T-helper 2 cell (primary cell): Measurements from ENCODE around the gene MYRIP.

Experiments
- DNase-seq, 5 experiments: peaks; one replicate each; pipeline versions ENCODE4 v3.0.0 to v3.0.0-alpha.2; 2012 to 2022

Gene MYRIP

DNA sequence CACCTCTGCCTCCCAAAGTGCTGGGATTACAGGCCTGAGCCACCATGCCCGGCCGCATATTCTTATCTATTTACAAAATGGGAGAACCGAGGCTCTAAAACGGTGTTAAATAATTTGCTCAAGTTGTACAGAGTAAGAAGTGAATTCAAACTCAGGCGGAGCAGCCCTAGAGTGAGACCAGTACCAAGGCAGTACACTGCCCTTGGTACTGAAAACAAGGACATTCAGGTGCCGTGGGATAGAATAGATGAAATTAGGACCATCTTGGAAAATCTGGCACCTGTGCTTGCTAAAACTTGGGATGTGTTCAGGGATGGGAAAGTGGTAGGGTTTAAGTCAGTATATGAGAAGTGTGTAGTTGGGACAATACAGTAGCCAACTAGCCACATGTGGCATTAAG is 100.7 kb downstream of the MYRIP start:
- DNase-seq = no peak

DNA sequence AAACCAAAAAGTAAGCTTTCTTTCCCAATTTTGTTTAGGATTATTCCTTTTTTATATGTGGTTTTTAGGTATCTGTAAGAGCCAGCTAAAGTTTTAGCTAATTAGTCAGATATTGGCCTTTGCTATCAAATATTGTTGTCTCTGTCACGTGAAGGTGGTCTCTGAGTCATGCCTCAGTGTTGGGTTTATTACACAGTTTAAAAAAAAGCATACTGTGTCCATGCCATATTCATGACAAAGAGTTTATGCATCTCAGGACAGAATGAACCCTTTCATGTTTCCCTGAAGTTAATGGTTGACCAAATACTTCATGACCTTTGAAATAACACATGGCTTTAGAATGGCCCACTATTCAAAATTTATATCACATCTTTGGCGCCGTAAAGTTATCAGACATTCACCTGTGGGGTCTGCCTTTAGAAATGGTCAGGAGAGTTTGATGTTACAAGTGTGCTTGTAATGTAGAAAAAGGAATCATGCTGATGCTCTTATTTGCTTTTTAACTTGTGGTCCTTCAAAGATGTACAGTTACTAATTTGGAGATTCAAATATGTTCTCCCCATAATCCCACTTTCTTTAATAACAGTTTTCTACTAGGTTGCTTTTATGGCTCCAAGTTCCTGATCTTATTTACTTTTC is 101.5 kb downstream of the MYRIP start:
- DNase-seq = no peak

DNA sequence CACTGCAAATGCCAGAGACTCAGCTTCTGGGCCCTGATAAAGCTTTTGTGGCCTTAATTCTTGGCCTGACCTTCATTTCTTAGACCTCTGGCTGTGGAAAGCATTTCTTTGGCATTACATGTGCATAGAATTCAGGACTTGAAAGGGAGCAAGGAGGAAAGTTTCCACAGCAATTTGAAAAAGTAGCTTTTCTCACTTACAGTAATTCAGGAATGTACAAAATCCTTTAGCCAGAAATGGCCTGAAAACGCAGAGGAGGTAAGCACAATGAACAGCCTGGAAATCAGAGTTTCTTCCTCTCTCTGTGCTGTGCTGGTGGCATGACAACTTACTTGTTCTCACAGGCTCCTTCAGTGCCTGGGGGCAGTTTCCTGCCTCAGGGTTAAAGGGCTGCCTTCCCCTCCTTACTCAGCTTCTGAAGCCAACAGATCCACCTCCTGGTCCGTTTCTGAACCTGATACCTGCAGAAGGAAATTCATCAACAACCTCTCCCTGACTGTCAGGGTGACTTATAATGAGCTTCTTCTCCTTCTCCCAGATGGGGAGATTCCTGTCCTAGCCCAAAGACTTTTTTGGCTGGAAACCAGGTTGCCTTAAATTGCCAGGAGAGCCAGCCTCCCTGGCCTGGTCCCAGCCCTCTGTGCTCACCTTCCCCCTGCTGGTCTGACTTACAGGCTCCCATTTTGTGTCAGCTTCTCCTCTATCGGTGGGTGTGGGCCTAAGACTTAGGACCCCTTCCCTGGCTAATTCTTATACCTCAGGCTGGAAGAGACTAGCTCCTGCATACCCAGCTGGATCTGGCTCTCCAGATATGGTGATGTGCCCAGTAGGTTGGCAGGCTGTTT is 102.3 kb downstream of the MYRIP start:
- no peak for DNase-seq

DNA sequence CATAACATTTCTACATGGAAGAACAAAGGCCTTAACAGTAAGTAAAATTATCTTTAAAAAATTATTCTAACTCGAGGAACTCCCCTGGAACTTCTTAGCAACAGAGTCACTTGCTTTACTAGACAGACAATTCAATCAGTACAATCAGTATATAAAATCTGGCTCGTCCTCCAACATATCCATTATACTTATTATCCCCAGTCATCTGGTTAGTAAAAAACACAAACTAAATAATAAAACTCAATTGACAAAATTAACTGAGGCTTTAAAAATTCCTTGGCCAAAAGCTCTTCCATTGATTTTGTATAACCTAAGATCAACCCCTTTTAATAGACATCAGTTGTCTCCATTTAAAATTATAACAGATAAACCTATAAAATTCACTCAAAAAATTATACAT is 105.6 kb downstream of the MYRIP start:
- DNase-seq = no peak

DNA sequence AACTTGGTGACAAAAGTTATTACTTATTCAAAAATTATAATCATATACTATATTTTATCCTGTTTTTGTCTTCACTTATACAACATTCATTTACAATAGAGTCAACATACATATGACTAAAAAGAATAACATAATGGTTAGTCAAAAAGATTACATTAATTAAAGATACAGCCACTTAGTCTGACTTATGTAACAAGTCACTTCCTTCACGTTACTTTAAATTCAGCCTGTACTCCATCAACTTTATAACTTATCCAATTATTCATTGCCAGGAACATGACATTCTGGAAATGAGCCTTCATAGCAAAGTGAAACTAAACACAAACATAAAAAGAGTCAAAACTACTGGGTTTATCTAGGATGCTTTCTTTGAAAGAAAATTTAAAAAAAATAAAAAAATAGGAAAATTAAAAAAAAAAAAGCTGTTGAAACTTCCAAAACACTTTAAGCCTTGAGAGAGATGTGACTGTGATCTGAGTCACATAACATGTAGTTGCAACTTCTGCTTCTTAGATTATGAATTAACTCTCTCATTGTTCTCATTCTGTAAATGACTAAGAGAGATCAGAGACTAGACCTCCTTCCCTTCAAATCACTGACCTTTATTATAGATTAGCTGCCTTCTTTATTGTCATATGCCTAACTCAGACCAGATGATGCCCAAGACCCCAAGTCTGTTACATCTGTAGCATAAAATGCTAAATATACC is 107.8 kb downstream of the MYRIP start:
- DNase-seq = no peak

DNA sequence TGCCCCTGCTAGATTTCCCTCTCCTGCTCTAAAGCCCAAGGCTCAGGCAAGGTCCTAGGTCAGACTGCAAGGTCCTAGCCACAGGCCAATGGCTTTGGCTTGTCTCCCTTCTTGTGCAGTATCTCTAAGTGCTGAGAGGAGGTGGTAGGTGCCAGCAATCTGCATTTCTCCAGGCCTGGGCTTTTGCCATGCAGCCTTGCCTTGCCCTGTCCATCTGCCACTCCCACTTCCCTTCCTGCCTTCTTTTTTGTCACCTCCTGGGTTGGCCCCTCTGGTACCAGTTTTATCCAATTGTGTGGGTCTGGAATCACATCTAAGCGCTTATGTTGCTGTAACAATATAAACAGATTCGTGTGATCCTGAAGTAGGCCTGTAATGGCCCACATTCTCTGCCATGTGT is 109.9 kb downstream of the MYRIP start:
- no peak for DNase-seq

DNA sequence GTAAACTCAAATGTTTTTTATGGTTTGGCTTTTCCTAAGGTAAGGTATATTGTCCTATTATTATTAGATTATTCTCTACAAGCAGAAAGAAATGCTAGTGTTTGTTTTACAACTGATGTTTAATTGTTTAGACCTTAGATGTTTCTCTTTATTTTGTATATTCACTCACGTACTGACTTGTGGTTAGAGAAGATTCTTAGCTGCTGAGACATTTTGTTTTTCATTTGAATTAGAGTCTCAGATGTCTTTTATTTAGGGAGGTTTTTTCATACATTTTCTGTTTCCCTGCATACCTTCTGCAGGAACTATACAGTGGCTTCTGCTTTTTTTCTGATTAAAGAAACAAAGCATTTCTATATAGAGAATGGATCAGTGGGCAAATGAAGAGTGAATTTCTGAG is 110.9 kb downstream of the MYRIP start:
- DNase-seq = no peak

DNA sequence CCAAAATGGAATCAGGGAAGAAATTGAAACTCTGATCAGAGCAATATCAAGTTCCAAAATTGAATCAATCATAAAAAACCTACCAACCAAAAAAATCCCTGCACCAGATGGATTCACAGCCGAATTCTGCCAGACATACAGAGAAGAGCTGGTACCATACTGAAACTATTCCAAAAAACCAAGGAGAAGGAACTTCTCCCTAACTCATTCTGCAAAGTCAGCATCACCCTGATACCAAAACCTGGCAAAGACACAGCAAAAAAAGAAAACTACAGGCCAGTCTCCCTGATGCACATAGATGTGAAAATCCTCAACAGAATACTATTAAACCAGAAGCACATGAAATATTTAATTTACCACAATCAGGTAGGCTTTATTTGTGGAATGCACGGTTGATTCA is 118.1 kb downstream of the MYRIP start:
- DNase-seq = no peak

DNA sequence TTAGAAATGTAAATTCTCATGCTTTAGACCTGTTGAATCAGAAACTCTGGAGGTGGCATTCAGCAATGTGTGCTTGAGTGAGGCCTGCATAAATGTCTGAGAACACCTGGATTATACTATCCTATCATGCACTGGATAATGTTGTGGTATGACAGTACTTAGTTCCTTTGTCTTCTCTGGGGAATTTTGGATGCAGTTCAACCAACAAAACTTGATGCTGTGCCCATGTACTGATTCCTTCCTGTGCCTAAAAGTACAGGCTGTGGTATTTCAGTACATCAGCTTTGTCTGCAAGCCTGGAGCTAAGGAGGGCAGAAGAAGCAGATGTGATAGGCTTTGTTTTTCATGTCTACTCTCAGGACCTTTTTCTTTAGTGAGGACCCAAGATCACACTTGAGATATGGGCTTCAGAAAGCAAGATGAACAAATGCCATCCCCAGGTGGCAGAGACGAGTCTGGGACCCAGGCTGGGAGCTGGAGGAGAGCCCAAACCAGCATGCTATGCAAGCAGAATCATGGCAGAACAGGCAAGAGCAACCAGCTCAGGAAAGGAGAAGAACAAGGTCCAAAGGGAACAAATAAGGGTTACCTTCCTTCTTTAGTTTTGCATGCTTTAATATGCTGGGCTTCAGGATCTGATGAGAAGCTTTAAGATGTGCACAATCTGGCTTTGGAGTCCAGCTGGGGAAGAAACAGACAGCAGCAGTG is 124.7 kb downstream of the MYRIP start:
- DNase-seq = no peak

DNA sequence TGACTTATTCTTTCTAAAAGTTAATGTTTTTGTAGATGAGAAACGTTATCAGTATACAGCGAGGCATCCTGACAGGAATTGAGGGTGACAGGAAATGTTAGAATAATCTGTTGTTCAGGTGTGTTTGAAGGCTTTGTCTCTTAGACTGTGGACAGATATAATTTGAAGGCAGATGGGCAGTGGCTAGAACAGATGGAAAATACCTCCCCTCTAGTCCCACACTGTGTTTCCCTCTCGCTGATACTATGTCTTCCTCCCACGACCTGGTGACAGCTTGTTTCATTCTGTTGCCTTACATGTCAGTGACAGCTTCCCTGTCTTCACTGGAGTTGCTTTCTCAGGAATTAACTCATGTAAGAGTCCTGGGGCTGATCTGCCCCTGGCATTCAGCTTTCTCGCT is 125.3 kb downstream of the MYRIP start:
- no peak for DNase-seq

DNA sequence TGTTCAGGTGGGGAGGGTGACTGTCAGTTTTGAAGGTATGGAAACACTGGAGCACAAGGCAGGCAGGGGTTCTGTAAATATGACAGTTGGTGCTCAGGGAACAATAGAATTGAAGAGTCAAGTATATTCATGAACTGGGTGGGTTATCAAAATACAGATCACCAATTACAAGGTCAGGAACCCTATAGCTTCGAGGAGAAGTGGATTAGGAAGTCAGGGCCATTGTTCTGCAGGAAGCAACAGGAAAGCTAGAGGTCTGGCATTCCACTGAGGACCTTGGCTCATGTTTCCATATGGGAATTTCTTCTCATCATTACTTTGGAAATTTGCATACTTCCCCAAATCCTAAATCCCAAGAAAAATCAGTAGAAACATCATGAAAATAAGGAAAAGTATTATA is 125.9 kb downstream of the MYRIP start:
- no peak for DNase-seq

DNA sequence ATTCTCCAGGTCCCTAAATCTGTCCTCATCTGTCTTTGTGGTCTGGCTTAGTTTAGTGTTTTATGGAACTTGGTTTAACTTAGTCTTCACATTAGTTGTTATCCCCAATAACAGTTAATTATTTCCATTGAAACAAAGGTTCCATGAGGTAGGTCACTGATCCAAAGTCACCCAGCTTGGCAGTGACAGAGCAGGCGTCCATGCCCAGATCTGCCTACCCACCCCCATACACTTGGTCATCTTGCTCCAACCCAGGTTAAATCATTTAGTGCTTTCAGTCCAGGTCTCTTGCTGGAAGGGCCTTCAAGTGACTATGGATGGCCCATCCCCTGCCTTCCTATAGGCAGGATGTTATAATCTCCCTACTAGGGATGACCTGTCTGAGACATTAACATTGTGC is 127.4 kb downstream of the MYRIP start:
- no peak for DNase-seq

DNA sequence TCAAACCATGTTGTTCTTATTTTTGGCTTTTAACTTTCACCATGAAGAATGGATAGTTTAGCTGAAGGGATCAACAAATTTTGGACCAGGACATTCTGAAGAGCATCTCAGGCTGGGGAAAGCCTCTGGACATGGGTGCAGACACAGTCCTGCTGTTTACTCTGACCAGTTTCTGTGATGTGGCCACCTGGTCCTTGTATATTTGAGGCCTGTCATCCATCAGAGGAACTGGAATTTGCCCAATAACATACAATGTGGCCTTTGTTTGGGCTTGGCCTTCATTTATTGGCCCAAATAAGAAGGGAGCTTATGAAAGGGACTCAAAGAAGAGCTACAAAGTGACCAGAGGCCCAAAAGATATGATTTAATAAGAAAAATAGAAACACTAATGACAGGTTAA is 127.9 kb downstream of the MYRIP start:
- no peak for DNase-seq

DNA sequence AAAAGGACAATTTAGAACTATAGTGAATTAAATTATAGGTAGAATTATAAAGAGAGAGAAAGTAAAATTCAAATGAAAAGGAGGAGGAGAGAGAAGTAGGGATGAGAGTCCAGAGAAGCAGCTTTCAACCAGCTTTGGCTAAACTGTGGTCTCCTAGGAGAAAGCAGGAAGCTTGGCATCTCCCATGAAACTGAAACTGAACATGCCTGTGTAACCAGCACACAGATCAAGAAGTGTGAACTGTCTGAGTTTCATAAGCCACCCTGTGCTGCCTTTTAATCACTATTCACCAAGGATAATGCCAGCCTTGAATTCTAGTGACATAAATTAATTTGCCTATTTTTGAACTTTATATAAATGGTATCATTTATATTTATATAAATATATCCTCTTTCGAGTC is 128.5 kb downstream of the MYRIP start:
- DNase-seq = no peak

DNA sequence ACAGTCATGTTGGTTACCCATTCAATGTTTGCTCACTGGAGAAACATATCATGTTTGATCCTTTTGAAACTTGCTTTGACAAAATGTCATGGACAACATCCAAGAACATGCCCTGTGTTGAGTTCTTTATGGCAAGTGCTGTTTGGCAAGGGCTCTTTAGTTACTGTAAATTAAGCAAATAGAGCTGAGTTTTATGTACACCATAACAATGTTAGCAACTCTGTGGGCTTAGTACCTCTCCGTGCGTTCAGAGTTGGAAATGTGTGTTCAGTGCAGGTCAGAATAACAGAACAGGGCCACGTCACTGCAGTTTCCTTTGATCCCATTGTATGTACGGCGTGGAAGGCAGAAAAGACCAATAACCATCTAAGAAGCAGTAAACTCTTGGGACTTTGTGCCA is 132.5 kb downstream of the MYRIP start:
- DNase-seq = no peak

DNA sequence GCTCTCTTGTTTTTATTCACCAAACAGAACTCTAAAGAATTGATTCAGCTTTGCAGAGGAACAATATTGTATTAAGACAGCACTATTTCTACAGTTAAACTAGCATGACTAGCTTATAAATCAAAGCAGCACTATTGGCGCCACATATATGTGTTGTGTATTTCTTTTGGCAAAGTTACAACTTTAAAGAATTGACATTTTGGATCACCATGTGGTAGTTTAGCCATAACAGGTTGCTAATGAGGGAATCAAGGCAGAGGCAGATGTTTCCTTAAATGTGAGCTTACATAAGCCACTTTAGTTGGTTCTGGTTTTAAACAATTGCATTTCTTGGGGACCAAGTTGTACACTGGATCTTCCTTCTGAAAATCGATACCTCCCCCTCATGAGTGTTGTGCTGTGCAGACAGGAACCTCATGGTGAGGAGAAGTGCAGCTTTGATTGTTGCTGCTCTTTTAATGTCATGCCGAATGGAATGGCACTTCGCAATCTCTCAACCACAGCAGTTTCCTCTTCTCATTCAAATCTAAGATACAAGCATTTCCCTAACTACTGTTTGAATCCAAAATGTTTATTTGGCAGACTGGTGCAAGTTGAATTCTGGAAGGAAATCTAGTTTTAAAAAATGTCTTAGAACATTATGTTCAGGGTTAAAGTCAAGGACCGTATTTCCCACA is 151.2 kb downstream of the MYRIP start:
- no peak for DNase-seq

DNA sequence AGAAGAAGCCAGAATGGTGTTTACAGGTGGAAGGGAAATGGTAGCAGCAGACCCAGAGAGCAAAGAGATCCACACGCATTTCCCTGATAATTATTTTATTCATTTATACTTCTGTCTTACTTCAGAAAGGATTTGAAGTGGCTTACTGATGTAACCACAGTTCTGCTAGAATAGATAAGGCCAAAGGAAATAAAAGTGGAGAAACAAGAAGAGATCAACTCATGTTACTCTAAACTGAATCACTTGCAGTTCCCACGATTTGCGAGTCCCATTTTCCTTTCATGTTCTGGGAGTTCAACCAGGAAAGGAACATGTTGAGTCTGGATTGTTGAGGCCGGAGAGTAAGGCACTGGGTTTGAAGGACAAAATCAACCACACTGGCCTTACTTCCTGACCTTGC is 151.8 kb downstream of the MYRIP start:
- no peak for DNase-seq

DNA sequence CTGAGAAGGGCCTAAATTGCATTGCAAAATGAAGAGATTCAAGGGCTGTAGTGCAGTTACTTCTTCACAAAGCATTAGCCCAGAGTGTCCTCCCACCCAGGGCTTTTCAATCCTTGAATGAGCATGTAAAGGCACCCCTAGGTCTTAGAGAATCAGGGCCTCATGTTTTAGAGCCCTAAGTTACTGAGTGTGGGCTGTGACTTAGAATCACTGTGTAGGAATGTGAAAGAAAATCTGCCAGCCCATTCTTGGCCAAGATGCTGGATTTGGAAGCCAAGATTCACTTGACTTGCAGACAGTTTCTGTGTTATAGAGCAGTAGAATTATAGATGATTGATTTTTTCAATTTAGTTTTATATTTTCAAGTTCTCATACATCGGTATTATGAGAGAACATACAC is 153.2 kb downstream of the MYRIP start:
- no peak for DNase-seq

DNA sequence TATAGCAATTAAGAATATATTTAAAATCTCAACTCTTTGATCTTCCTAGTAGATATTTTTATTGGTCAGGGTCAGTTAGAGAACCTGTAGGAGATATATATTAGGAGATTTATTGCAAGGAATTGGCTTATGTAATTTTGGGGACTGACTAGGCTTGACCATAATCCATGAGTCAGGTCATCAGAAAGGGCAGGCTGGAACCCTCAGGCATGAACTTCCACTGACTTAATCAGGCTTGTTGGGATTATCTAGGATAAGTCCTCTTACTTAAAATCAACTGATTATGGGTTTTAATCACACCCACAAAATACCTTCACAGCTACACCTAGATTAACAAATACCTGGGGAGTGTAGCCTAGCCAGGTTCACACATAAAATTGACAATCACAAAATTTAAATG is 156.1 kb downstream of the MYRIP start:
- no peak for DNase-seq

DNA sequence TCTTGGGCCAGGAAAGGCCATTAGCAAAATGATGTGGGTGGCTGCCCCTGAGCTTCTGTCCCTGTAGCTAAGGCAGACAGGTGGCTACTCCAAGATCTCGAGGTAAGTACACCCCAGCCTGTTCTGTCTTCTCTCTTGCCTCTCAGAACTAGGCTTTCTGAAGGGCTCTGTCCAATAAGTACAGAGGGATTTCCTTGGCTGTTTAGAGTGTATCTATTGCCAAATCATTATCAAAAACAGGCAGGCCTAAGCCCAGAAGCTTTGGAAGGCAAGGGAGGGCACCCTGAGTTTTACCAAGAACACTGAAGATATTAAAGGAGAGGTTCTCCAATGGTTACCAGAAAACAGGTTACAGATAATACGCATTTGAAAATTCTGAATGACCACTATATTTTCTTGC is 156.6 kb downstream of the MYRIP start:
- no peak for DNase-seq

DNA sequence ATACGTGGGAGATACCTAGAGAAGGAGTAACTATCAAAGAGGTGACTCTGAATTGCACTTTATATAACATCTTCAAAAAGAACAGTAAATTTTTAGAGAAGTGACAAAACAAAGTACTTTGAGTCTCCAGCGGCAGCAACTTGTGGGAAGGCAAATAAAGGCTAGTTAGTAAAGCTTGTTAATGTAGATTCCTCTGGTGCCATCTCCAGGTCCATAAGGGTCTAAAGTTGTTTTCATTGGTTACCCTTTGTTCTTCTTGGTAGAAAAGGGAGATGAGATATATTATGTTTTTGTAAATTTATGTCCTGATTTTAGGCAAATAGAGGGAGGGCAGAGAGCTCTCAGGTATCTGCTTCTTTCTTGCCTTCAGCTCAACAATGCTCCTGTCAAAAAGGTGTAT is 161.6 kb downstream of the MYRIP start:
- DNase-seq = no peak

DNA sequence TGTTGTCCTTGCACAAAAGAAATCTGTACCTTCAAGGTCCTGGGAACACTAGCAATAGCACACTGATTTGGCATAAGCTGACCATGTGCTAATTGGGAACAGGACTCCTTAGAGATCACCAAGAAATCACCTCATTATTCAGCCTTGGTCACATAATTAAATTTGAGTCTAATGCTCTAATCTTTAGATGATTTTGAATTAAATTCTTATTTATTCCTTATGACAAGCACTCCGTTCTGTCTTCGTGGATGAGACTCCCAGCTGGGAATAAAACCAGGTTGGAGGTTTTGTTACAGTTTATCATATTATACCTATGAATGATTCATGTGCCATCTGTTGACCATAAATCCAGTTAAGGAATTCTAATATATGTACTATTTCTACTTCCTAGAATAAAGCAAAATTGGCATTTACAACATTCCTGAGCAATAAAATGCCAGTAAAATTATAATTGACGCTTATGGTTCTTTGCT is 162.2 kb downstream of the MYRIP start:
- DNase-seq = no peak

DNA sequence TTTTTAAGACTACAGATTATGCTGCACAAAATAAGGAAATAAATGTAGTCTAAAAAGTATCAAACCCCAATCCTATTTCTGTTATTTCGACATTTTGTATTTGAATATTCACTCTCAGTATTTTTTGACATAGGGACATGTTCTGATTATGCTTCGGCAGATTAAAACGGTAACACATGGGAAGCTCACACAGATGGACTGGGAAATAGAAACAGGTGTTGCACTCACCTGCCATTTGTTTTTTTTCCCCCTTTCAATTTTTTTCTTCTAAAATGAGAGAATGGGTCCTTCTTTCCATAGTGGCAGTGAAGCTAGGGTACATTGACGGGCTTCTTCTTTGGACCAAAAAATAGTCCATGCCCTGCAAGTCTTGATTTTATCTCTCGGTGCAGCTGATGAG is 163.1 kb downstream of the MYRIP start:
- DNase-seq = no peak
